ENCODE measurements around the gene TGFA.
"Not testable (repeated sequence)": the region's sequence is repeated elsewhere in the genome, so short reads cannot be mapped to it uniquely, and the experiment has no call there.

GRCh38 chr2:70466647-70467046, 87.0 kb downstream of the TGFA start:
- TF ChIP-seq CTCF, POLR2A (IDR thresholded peaks at IDR 0.05): not testable (repeated sequence)
